Sigmoid colon (tissue), 4 donors: ENCODE measurements around the gene EGLN1.

Experiments used
- EP300 ChIP-seq, 4 donors: sonication (generic); formaldehyde crosslinking; IDR thresholded peaks; one replicate each; pipeline ENCODE4 v1.6.1; 2017; ENCODE audit warnings: antibody characterized with exemption in 4 of 4
- POLR2AphosphoS5 ChIP-seq, 4 donors: sonication (generic); formaldehyde crosslinking; IDR thresholded peaks; one replicate each; pipeline ENCODE4 v1.6.1; 2017; ENCODE audit warnings: antibody characterized with exemption in 4 of 4
- TF ChIP-seq, protein P1 (sequence below), 4 experiments: fragments of 450-650 bp in 3 of 4; fragments of 200-600 bp in 1 of 4; IDR thresholded peaks; one replicate each; pipeline ENCODE4 v1.5.1; 2016 to 2019; ENCODE audit warnings: antibody characterized with exemption in 4 of 4, mild to moderate bottlenecking in 3 of 4, moderate library complexity in 2 of 4

DNA sequence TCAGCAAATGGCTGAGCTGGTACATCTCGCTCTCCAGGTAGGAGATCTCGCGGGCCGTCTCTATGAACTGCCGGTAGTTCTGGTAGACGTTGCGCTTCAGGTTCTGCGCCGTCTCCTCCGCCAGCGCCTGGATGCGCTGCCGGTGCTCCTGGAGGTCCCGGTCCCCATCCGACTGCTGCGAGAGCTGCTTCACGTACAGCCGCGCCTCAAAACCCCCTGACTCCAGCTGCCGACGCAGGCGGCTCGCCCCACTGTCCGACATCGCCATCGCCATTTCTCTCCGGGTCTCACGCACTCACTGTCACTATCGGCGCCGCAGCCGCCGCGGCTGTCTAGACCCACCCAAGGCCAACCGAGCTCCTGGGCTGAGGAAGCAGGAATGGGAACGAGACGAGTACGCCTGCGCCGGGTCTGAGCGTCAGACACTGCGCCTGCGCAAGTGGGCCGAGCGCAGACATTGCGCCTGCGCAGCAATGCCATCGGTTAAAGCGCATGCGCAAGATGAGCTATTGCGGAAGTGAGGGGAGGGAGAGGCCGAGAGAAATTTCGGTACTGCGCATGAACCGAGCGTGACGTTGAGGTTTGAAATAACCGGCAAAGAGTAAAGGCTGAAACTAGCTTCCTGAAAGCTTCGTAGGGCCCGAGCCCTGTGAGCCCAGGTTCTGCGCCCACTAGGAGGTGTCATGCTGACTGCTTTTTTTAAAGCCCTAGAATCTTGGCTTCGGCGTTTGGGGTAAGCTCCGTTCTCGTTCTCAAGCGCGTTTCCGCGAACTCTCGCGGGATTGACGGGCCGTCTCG is 84.4 kb downstream of the EGLN1 start, which contains the start of gene EXOC8:
- TF ChIP-seq, protein P1, sequence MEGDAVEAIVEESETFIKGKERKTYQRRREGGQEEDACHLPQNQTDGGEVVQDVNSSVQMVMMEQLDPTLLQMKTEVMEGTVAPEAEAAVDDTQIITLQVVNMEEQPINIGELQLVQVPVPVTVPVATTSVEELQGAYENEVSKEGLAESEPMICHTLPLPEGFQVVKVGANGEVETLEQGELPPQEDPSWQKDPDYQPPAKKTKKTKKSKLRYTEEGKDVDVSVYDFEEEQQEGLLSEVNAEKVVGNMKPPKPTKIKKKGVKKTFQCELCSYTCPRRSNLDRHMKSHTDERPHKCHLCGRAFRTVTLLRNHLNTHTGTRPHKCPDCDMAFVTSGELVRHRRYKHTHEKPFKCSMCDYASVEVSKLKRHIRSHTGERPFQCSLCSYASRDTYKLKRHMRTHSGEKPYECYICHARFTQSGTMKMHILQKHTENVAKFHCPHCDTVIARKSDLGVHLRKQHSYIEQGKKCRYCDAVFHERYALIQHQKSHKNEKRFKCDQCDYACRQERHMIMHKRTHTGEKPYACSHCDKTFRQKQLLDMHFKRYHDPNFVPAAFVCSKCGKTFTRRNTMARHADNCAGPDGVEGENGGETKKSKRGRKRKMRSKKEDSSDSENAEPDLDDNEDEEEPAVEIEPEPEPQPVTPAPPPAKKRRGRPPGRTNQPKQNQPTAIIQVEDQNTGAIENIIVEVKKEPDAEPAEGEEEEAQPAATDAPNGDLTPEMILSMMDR (IDR thresholded peaks at IDR 0.05) = no peak
- TF ChIP-seq POLR2AphosphoS5 (IDR thresholded peaks at IDR 0.05) (peak; percentile 95 to 98 (median 97)), EP300 (IDR thresholded peaks at IDR 0.05) (no peak)
